Mucosa of gallbladder (tissue), 1 donor: ENCODE data around the gene TEX38. TPM values are rescaled to one million over a fixed set of nuclear protein-coding genes. Genes with fewer than 3 reads are reported as not detected.
"Not testable (repeated sequence)": the region's sequence is repeated elsewhere in the genome, so short reads cannot be mapped to it uniquely, and the experiment has no call there.

Experiments used
- DNase-seq: peaks from one replicate; pipeline ENCODE4 v3.0.0-alpha.2; 2020; ENCODE audit warnings: low spot score
- total RNA-seq: library from RNA; stranded (reverse); gene quantifications from one replicate; pipeline ENCODE4 v1.2.1, GENCODE V29; 2021
- donor health status: DM: no; HTN: no; CAD: no.

The TEX38 gene
- total RNA-seq: 0.35 TPM

- no peak for DNase-seq
Observed at GRCh38 chr1:46671554-46671953, at the start of gene TEX38. Gene TEX38 (plus strand): TSS chr1:46671854. CDS start chr1:46671935, 81 bp downstream.

GRCh38 chr1:46621930-46622329 lies 49.7 kb upstream of the TEX38 start:
- no peak for DNase-seq

DNA sequence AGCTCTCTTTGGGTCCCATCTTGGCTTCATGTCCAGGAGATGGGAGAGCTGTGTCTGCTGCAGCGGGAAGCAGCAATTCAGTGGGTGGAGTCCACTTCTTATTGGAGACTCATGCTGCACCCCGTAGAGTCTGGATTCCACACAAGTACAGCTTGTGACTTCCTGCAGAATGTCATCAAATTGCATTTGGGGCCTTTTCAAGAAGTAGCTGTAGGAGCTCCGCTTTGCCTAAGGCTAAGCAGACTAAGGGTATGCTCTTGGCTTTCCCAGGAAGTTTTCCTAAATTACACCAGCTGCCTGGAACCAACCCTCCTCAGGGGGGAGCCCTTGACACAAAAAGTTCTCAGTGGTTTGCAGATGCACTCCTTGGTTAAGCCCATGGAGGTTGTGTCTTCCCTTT lies 49.3 kb upstream of the TEX38 start:
- no peak for DNase-seq

GRCh38 chr1:46623743-46624644 lies 47.7 kb upstream of the TEX38 start:
- no peak for DNase-seq

DNA sequence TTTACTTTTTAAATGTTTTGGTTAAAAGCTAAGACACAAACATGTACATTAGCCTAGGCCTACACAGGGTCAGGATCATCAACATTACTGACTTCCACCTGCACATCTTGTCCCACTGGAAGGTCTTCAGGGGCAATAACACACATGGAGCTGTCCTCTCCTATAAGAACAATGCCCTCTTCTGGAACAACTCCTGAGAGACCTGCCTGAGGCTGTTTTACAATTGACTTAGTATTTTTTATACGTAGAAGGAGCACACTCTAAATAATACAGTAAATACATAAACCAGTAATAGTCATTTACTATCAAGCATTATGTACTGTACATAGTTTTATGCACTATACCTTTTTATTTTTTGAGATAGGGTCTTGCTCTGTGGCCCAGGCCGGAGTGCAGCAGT lies 40.9 kb upstream of the TEX38 start:
- no peak for DNase-seq

GRCh38 chr1:46635205-46635604 lies 36.4 kb upstream of the TEX38 start:
- DNase-seq: no peak

DNA sequence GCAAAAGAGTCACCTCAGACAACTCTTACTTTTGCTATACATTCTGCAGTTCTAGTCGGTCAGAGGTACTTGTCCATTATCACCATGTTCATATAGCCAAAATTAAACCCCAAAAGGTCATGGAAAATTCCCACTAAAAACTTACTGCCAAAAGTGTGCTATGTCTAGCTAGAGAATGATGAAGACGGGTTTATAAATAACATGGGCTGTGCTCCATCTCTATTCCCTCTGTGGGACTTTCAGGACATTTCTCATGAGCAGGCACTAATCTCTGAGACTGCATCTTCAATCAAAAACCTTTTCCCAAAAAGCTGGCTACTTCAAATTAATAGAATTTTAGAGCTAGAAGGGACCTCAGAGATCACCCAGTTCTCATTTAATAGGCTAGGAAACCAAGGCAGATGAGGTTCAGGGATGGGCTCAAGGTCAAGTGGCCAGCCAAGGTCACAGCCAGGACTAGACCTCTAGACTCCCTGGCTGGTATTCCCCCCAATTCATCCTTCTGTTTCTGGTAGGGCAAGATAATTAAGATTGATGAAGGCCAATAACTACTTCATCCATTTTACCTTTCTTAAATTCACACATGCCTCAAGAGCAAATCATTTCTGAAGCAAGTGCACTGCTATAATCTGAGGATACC lies 34.1 kb upstream of the TEX38 start:
- no peak for DNase-seq

- no peak for DNase-seq
Observed at GRCh38 chr1:46638921-46639320, 32.7 kb upstream of the TEX38 start.

DNA sequence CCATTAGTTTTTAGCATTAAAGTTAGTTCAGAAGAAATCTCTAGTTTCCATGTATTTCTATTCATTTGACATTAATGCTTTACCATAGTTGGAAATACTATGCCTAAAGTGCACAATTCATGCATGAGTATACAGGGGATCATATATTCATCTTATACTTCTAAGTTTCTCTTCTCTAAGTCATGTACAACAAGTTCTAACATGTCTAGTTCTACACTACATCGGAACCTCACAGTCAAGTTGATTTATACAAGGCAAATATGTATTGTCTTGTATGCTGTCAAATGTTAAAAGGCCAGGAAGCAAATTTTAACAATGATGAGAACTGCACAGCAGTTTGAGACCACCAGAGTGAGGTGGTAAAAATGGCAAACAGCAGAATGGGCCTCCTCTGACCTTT lies 32.1 kb upstream of the TEX38 start:
- no peak for DNase-seq

GRCh38 chr1:46642115-46642680 lies 29.5 kb upstream of the TEX38 start:
- DNase-seq: no peak

- DNase-seq: no peak
Observed at GRCh38 chr1:46643368-46643775, 28.3 kb upstream of the TEX38 start.

GRCh38 chr1:46645815-46646214 lies 25.8 kb upstream of the TEX38 start:
- no peak for DNase-seq

DNA sequence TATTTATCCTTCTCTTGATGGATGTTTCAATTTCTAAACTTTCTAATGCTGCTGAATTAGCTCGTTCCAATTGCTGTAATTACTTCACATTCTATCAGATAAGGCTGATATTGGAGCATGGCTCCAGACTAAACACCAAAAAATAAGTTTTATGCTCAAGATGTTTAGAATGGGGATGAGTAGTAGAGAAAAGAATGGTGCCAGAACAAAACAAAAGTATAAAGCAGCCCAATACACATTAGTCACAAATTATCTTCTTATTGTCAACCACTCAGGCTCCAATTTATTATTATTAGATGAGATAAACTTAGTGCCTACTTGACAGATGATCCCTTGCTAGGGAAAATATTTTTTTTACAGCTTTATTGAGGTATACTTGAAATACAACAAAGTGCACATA lies 25.3 kb upstream of the TEX38 start:
- no peak for DNase-seq

GRCh38 chr1:46646844-46647243 lies 24.8 kb upstream of the TEX38 start:
- DNase-seq: no peak

DNA sequence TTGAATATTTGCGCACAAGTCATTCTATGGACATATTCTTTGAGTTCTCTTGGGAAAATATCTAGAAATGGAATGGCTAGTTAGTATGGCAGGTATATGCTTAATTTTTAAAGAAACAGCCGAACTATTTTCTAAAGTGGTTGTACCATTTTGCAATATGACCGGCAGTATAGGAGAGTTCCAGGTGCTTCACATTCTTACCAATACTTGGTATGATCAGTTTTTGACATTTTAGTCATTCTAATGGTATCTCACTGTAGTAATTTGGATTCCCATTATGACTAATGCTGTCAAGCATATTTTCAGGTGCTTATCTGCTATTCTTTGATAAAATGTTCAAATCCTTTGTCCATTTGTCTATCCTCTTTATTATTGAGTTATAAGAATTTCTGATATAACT lies 24.0 kb upstream of the TEX38 start:
- DNase-seq: no peak

GRCh38 chr1:46649764-46650163 lies 21.9 kb upstream of the TEX38 start:
- DNase-seq: no peak

- DNase-seq: no peak
Observed at GRCh38 chr1:46650491-46650890, 21.2 kb upstream of the TEX38 start.

GRCh38 chr1:46651152-46651551 lies 20.5 kb upstream of the TEX38 start:
- DNase-seq: not testable (repeated sequence)

DNA sequence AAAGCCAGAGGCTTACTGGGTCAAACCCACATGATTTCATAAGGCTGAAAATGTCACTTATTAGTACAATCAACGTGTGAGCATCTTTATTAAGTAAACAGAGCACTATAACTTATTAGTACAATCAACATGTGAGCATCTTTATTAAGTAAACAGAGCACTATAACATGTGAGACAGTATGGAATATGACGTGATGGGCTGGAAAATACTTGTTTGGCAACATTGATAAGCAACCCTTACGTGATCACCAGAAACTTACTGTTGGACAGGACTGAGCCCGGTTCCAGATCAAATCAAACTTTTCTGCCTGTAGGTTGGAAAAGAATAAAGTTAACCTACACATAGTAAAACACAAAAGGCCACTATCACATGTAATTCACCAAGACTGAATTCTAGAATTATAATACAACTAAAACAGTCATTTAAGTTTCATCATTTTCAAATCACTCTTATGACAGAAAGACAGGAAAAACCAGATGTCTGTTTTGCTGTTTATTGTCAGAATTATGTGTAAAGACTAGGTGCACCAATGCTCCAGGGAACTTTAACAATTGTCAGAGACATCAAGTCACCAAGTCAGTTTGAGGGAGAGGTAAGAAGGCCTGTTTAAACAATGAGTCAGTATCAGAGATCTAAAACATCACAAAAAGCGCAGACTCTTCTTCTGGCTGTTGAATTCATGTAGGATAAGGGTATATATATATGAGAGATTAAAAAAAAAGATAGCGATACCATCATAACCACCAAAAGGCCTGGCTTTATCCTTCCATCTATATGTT lies 19.1 kb upstream of the TEX38 start:
- DNase-seq: no peak

GRCh38 chr1:46653405-46653958 lies 18.2 kb upstream of the TEX38 start:
- no peak for DNase-seq

- no peak for DNase-seq
Observed at GRCh38 chr1:46654012-46654411, 17.6 kb upstream of the TEX38 start.

GRCh38 chr1:46654698-46655097 lies 17.0 kb upstream of the TEX38 start:
- DNase-seq: not testable (repeated sequence)
